Fibroblast of peridontal ligament (primary cell): ENCODE data around the gene ADARB2.
"Not testable (repeated sequence)": the region's sequence is repeated elsewhere in the genome, so short reads cannot be mapped to it uniquely, and the experiment has no call there.

ENCODE experiments used
- DNase-seq: peaks from one replicate; pipeline ENCODE4 v3.0.0-alpha.2; 2010; ENCODE audit errors: extremely low read depth

ADARB2 gene

GRCh38 chr10:1737222-1738061, at the start of gene ADARB2:
TSS of gene ADARB2 (minus strand) at chr10:1737525.
- no peak for DNase-seq

GRCh38 chr10:1785835-1786234, 48.5 kb upstream of the ADARB2 start:
- DNase-seq: no peak

- DNase-seq: no peak
Measured at GRCh38 chr10:1782841-1783240, 45.5 kb upstream of the ADARB2 start.

GRCh38 chr10:1779796-1780195, 42.5 kb upstream of the ADARB2 start:
- DNase-seq: no peak

GRCh38 chr10:1778375-1778969, 41.1 kb upstream of the ADARB2 start:
- no peak for DNase-seq

- no peak for DNase-seq
Measured at GRCh38 chr10:1776127-1776662, 38.9 kb upstream of the ADARB2 start.

- no peak for DNase-seq
Measured at GRCh38 chr10:1774796-1775195, 37.5 kb upstream of the ADARB2 start.

- not testable (repeated sequence) for DNase-seq
Measured at GRCh38 chr10:1773204-1773603, 35.9 kb upstream of the ADARB2 start.

GRCh38 chr10:1766049-1766448, 28.7 kb upstream of the ADARB2 start:
- DNase-seq: no peak

GRCh38 chr10:1762076-1762475, 24.8 kb upstream of the ADARB2 start:
- no peak for DNase-seq

- no peak for DNase-seq
Measured at GRCh38 chr10:1754506-1755153, 17.3 kb upstream of the ADARB2 start.

GRCh38 chr10:1752153-1752552, 14.8 kb upstream of the ADARB2 start:
- no peak for DNase-seq

GRCh38 chr10:1747590-1748157, 10.3 kb upstream of the ADARB2 start:
- no peak for DNase-seq

- no peak for DNase-seq
Measured at GRCh38 chr10:1746796-1747195, 9.5 kb upstream of the ADARB2 start.

- DNase-seq: no peak
Measured at GRCh38 chr10:1745780-1746456, 8.6 kb upstream of the ADARB2 start.

- no peak for DNase-seq
Measured at GRCh38 chr10:1744524-1744923, 7.2 kb upstream of the ADARB2 start.

GRCh38 chr10:1743141-1743540, 5.8 kb upstream of the ADARB2 start:
- no peak for DNase-seq

- DNase-seq: no peak
Measured at GRCh38 chr10:1741450-1741849, 4.1 kb upstream of the ADARB2 start.

GRCh38 chr10:1739751-1740150, 2.4 kb upstream of the ADARB2 start:
- no peak for DNase-seq

- no peak for DNase-seq
Measured at GRCh38 chr10:1738950-1739349, 1.6 kb upstream of the ADARB2 start.

- DNase-seq: no peak
Measured at GRCh38 chr10:1736972-1737221, 428 bp downstream of the ADARB2 start.
